HG02642 (cell line): ENCODE measurements around the gene UPK3B.
A peak's percentile ranks its signal among the peaks of the same experiment; 100 is the strongest.
"Not testable (repeated sequence)": the region's sequence is repeated elsewhere in the genome, so short reads cannot be mapped to it uniquely, and the experiment has no call there.

Experiments used
- ATAC-seq: cut with Tn5 transposase; IDR thresholded peaks from one replicate; pipeline ENCODE4 v1.9.1; 2021; ENCODE audit warnings: mild to moderate bottlenecking; ENCODE audit not compliant: unreplicated experiment, poor library complexity

Gene UPK3B

DNA sequence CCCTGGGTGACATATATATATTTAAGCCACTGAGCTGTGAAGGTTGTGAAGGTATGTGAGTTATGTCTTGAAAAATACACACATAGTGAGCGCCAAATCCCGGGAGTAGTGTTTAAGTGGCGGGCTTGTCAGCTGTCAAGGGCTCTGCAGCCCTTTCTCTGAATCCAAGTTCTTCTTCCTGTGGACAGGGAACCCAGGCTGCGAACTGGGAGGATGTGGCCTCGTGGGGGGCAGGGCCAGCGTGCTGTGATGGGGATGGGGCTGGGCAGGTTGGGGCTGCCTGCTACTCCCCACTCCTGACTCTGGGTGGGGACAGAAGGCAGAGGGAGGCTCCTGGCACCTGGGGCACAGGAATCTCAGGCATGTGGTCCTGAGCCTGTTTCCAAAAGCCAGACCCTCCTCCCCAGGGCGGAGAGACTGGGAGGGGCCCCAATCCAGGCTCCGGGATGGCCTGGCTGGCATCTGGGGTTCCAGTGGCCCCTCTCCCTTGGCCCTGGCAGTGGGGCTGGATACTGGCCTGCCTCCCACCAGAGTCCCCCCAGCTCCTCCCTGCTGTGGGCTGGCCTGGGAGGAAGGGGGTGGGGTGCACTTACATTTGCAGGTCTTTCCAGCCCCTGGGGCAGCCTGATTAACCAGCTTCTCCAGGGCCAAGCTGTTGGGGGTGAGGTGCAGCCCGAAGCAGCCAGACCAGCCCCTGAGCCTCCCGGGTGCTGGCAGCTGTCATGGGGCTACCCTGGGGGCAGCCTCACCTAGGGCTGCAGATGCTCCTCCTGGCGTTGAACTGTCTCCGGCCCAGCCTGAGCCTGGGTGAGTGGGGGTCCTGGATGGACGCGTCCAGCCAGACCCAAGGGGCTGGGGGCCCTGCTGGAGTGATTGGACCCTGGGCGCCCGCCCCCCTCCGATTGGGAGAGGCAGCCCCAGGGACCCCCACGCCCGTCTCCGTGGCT is at the start of gene UPK3B:
Gene UPK3B, plus strand, starts transcription at position 622 of the 947 bp plus-strand sequence. Its CDS starts 101 bp downstream, at position 723.
- no peak for ATAC-seq

DNA sequence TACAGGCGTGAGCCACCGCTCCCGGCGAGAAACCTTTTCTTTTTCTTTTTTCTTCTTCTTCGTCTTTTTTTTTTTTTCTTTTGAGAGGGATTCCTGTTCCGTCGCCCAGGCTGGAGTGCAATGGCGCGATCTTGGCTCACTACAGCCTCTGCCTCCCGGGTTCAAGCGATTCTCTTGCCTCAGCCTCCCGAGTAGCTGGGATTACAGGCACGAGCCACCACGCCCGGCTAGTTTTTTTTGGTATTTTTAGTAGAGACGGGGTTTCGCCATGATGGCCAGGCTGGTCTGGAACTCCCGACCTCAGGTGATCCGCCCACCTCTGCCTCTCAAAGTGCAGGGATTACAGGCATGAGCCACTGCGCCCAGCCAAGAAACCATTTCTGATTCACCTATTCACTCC is 49.6 kb upstream of the UPK3B start:
- not testable (repeated sequence) for ATAC-seq

DNA sequence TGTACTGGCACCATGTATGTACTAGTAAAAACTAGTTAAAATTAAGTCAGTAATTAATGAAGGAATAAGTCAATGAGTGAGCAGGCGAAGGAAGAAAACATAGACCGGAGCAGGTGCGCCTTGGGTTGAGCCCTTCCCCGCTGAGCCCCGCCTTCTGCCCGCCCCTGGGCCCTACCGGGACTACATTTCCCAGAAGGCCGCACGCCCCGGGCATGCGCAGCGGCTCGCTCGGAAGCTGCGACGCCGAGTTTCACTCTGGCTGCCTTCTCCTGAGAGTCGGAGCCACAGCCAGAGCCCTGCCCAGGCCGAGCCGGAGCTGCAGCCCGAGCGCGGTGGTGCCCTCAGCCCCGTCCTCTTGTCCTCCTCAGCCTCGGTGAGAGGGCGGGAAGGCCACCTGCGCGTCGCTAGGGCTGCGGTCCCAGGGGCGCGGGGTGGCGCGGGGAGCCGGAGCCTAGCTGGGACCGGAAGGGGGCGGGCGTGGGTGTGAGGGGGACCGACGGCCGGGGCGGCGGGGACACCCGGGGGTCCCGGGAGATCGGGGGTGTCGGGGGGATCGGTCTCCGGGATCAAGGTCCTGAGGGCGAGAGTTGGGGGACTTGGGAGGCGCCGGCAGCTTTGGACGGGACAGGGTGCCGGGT is 48.8 kb upstream of the UPK3B start, which contains the start of gene DTX2:
Gene DTX2, plus strand, starts transcription at position 246 of the 638 bp plus-strand sequence. CDS start 18,801 bp downstream, outside the sequence.
- ATAC-seq, result peak; percentile 99

DNA sequence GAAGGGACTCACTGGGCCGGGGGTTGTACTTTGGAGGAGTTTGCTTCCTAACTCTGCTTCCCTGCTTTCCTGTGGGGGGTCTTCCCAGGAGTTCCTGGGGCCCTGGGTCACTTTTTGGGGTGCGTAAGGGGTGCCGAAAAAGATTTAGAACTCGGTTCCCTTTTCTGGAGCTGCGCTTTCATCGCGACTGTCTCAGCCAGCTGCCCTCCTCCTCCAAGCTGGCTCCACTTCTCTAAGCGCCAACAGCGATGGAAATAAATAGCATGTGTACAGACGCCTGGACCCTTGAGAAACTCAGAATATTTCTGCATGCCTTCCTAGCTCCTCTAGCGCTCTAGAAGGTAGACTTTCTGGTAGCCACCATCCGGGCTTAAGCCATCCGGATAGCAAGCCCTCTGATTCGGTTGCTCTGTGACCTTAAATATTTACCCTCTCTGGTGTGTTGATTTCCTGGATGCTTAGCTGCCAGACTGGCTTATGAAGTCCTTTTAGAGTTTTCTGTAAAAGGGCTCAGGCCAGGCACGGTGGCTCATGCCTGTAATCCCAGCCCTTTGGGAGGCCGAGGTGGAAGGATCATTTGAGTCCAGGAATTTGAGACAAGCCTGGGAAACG is 48.0 kb upstream of the UPK3B start:
- not testable (repeated sequence) for ATAC-seq

DNA sequence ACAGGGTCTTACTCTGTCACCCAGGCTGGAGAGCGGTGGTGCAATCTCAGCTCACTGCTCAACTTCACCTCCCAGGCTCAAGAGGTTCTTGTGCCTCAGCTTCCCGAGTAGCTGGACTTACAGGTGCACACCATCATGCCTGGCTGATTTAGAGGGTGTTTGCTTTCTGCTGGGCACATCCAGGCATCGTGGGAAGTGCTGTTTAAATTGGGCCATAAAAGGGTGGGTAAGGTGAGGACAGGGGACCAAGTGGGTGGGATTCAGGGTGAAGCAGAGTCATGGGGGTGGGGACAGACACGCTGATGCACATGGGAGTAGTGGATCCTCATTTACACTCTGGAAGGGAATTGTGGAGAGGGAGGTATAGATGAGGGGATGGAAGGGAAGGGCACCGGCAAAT is 45.4 kb upstream of the UPK3B start:
- not testable (repeated sequence) for ATAC-seq

DNA sequence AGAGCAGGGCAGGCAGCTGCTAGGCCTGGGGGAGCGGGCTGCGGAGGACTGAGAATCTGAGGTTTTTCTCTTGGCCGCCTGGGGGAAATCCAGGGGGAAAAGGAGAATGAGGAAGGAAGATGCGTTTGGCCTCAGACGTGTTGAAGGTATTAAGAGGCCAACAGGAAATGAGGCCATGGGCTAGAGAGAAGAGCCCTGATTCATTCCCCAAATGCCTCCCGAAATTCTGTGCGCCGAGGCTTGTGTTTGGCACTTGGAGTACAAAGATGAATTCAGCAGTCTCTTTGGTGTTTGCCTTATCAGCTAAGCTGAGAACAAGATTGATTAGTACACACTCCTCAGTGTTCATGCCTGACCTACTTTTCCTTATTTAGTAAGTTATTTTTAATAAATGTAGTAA is 44.4 kb upstream of the UPK3B start:
- ATAC-seq, result not testable (repeated sequence)

DNA sequence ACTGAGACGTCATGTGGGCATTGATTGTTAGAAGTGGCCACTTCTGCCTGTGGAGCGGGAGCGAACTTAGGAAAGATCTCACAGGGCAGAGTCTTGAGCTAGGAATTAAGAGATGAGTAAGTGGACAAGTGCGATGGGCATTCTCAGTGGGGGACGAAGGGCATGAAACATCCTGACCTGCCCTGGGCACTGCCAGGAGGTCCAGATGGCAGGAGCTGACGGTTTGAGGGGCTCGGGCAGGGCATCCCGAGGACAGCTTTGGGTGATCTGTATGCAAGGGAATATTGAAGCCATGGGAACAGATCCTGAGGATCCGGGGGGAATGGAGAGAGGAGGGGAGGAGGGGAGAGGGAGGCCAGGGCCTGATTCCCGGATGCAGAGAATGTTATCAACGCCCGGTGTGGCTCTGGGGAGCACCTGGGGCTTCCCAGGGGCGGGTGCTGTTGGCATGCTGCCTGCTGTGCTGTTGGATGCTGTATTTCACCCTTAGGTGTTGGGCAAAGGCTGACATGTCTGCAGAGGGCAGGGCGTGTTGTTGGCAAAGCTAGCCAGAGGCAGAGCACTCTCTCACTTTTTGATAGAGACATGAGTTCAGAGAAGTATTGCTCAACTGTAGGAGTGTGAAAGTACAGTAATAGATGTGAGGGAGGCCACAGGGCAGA is 42.5 kb upstream of the UPK3B start:
- peak; percentile 41 for ATAC-seq

DNA sequence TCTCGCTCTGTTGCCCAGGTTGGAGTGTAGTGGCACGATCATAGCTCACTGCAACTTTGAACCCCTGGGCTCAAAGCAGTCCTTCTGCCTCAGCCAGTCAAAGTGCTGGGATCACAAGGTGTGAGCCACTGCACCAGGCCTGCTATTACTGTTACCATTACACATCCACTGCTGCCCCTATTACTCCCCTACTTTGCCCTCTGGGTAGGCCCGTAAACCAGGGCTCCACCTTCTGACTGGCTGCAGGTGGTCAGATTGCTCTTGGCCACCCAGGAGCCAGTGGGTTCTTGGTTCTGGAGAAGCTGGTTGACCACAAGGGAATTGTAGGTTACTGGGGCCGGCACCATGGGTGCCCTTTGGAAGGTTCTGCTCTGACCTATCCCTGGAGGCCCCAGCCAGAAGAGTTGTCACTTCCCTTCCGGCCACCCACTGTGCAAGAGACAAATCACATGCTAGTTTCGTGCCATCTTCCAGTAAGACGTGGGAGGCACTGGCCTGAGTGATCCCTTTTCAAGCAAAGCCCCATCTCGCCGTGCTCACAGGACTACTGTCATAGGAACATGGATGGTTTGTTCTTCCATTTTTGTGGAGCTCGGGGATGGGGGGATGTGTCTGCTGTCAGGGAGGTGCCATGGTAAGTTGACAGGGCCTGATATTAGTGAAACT is 38.7 kb upstream of the UPK3B start:
- ATAC-seq, result not testable (repeated sequence)

DNA sequence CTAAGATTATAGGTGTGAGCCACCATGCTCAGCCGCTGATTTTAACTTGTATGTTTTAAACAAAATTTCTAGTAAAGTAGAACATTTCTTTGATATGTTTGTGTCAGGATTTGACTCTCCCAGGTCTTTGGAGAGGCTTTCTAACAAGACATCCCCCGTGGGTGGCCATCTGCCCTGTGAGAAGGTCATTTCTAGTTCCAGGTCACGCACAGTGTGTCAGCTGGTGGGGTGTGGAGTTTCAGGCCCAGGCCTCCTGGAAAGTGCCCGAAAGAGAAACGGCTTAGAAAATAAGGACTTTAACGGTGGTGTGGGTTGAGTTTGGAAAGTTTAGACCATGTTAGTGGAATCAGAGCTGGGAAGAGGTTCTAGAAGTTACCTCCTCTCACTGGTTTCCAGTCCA is 37.3 kb upstream of the UPK3B start:
- not testable (repeated sequence) for ATAC-seq

DNA sequence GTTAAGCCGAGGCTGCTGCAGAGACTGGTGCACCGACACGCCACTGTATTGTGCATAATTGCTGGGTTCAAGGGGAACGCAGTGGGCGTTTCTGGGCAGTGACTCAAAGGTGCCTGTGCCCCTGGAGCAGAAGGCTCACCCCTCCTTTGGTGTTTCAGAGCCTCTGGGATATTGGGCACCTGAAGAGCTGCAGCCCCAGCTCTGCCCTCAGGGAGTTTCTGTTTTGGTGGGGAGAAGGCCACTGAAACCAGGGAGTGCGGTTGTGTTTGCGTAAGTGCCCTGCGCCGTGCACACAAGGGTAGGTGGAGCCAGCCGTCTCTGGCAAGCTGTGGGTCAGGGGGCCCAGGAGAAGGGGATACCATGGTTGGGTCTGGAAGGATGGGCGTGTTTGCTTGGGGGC is 34.1 kb upstream of the UPK3B start:
- not testable (repeated sequence) for ATAC-seq

DNA sequence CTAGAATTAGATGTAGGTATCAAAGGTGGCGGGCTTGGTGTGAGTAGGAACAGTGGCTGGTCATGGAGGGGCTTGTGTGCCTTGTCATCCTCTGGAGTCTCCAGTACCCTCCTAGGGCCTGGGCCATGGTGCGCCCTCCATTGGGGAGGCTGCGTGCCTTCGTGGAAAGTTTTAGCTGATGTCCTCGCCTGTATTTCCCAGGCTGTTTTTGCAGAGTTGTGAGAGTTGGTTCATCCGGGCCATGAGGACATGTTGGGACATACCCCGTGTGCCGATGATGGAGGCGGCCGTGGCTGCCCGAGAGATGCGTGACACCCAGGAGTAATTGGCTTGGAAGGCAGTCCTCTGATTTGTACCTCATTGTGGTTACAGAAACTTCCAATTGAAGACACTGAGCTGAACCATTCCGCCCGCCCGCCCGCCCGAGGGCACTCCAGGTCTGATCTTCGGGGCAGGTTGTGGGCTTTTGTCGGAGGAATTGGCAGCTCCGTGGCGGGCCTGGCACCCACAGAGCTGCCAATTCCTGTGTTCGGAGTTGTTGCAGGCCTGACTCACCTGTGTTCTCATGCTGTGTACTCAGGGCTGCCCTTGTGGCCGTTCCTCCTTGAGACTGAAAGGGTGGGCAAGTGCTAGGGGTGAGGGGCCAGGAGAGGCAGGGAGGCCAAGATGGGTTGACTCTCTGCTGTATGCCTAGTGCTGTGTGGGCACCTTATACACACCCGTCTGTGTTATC is 33.4 kb upstream of the UPK3B start:
- not testable (repeated sequence) for ATAC-seq

DNA sequence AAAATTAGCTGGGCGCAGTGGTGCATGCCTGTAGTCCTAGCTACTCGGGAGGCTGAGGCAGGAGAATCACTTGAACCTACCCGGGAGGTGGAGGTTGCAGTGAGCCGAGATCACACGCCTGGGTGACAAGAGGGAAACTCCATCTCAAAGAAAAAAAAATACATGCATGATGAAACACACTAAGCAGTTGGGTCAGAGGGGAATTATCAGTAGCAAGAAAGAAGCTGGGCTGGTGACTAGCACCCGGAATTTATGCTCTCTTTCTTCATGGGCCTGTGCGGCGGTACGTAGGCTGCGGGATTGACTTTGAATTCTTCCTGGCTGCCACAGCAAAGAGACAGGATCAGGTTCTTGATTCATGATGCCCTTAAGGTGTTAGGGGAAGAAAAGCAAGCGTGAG is 30.7 kb upstream of the UPK3B start:
- not testable (repeated sequence) for ATAC-seq

DNA sequence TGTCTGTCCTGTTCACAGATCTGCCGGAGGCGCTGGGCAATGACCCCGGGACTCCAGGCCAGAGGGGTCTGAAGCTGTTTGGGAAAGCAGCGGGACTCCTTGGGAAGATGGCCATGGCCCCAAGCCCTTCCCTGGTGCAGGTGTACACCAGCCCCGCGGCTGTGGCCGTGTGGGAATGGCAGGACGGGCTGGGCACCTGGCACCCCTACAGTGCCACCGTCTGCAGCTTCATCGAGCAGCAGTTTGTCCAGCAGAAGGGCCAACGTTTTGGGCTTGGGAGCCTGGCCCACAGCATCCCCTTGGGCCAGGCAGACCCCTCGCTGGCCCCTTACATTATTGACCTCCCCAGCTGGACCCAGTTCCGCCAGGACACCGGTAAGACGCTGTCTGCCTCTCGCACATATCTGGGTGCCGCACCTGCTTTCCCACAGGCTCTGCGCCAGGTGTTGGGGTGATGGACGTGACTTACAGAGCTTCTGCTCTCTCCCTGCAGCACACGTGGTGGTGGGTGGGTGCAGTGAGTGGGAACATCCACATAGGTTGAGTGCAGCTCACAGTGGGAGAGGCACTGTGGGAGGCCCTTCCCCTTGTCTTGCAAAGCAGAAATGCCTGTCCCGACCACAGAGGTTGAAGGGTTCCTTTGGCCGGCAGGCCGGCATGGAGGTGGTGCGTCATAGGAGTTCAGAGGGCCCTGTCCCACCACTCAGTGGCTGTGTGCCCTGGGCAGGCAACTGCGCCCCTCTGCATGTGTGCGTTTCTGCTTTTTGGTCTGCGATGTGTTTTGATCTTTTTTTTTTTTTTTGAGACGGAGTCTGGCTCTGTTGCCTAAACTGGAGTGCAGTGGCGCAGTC is 29.7 kb upstream of the UPK3B start:
- not testable (repeated sequence) for ATAC-seq

DNA sequence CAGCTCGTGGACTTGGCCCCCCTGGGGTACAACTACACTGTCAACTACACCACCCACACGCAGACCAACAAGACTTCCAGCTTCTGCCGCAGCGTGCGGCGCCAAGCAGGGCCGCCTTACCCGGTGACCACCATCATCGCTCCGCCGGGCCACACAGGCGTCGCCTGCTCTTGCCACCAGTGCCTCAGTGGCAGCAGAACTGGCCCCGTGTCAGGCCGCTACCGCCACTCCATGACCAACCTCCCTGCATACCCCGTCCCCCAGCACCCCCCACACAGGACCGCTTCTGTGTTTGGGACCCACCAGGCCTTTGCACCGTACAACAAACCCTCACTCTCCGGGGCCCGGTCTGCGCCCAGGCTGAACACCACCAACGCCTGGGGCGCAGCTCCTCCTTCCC is 27.7 kb upstream of the UPK3B start:
- ATAC-seq, result not testable (repeated sequence)

DNA sequence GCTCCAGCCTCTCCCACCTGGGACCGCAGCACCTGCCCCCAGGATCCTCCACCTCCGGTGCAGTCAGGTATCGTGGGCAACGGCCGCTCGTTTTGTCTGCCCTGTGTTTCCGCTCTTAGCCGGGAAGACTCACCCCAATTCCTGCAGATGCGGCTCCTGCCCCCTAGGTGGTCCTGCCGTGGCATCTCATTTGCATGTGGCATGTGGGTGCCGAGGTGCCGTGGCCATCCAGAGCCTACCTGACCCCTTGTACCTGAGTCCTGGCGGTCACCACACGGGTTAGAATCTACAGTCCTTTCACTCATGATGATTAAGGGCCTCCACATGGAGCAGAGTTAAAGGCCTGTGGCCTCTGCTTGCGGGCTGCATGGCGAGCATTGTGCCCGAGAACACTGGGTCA is 27.3 kb upstream of the UPK3B start:
- ATAC-seq, result not testable (repeated sequence)

DNA sequence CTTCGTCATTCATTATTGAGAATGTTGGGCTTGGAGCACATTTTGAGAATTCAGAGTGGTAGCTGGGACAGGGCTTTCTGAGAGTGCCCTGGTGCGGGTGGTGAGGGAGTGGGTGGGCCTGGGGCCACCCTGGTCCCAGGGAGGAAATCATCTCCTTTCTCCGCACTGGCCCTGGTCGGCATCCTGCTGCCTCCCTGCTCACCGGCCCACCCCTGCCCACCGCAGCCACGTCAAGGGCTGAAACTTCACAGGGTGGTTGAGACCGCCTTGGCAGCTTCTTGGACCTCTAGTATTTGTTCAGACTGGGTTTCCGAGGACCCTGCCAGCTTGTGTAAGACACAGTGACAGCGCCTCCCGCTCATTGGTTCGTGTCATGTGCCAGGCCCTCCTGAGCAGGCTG is 25.9 kb upstream of the UPK3B start:
- not testable (repeated sequence) for ATAC-seq

DNA sequence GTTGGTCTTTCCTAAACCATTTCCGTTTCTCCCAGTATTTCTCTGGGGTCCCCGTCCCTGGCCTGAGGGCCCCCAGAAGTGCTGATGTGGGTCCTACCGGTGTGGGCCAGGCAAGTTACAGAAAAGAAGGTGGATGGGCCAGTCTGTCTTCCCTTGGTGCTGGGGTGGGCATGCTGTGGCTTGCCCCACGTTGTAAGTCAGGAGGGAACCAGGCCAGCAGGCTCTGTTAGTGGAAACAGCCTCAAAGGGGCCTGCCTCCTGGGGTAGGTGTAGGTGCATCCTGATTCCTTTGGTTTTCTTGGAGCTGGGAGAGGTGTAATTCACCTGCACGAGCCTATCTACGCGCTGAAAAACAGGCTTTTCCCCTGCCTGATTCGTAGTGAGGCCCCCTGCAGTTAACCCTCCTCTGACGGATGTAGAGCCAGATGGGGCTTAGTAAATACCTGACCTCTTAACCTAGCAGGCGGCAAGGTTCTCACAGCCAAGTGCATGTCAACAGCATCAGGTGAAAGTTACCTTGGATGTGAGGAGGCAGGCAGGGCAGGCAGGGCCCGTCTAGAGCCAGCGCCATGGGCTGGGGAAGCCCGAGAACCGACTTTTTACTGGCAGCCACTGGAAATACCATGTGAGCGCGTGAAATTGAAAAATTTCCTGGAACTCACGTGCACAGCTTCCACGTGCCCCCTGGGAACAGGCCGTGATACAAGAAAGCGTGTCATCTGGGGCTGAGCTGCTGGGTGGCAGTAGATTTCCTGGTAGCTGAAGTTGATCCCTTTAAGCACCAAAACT is 24.3 kb upstream of the UPK3B start:
- peak; percentile 24 for ATAC-seq
